WERI-Rb-1 (cell line): ENCODE data around the gene TSGA10IP.

Source experiments
- DNase-seq: peaks from one replicate; pipeline ENCODE4 v3.0.0-alpha.2; 2020
- H3K27ac ChIP-seq: fragments of 250-450 bp; sonication (Bioruptor Pico); 2 replicates; pipeline ENCODE4 v1.5.1; 2020; ENCODE audit warnings: mild to moderate bottlenecking, moderate library complexity
- H3K27me3 ChIP-seq: fragments of 250-450 bp; sonication (Bioruptor Pico); 2 replicates; pipeline ENCODE4 v1.5.1; 2021; ENCODE audit warnings: mild to moderate bottlenecking, low read depth, moderate library complexity; ENCODE audit not compliant: insufficient read depth, severe bottlenecking
- H3K36me3 ChIP-seq: fragments of 250-450 bp; sonication (Bioruptor Pico); 2 replicates; pipeline ENCODE4 v1.5.1; 2020; ENCODE audit warnings: mild to moderate bottlenecking, moderate library complexity
- H3K4me3 ChIP-seq: 2 replicates; pipeline ENCODE4 v1.5.1; 2011; ENCODE audit warnings: low read depth, mild to moderate bottlenecking, control low read depth, low read length
- H3K9me3 ChIP-seq: fragments of 250-450 bp; sonication (Bioruptor Pico); 2 replicates; pipeline ENCODE4 v1.5.1; 2021; ENCODE audit warnings: mild to moderate bottlenecking, moderate library complexity; ENCODE audit not compliant: severe bottlenecking
- CTCF ChIP-seq: IDR thresholded peaks from 2 replicates; pipeline ENCODE4 v1.5.1; 2011; ENCODE audit warnings: low read depth, mild to moderate bottlenecking, control low read depth, inconsistent platforms, low read length

Gene TSGA10IP

GRCh38 chr11:65961267-65962140 lies 16.2 kb downstream of the TSGA10IP start, which contains the start of gene SART1:
SART1 (plus strand) TSS chr11:65961734; CDS start chr11:65961781, 47 bp downstream.
- Histone ChIP-seq H3K4me3 (peak within 1 kb of the TSS; percentile 83), H3K27me3 (no peaks in the 10 kb centered on the region), H3K9me3 (no peaks in the 10 kb centered on the region), H3K27ac (peak within 1 kb of the TSS; percentile 89), H3K36me3 (peaks cover 29% of the 10 kb centered on the region)
- DNase-seq, result peak; percentile 98
- TF ChIP-seq CTCF, result no peak

- DNase-seq, result no peak
- no peaks in the 10 kb centered on the region for H3K27me3 ChIP-seq
- peak overlapping the region; percentile 89 for H3K27ac ChIP-seq
- no peaks in the 10 kb centered on the region for H3K9me3 ChIP-seq
- TF ChIP-seq CTCF, result no peak
- H3K4me3 ChIP-seq, result peak overlapping the region; percentile 83
- peaks cover 35% of the 10 kb centered on the region for H3K36me3 ChIP-seq
Observed at GRCh38 chr11:65962141-65962564, 16.9 kb downstream of the TSGA10IP start.

GRCh38 chr11:65964906-65965305 lies 19.6 kb downstream of the TSGA10IP start:
- Histone ChIP-seq H3K27me3 (no peaks in the 10 kb centered on the region), H3K4me3 (no peak overlapping the region), H3K9me3 (no peaks in the 10 kb centered on the region), H3K27ac (no peak overlapping the region), H3K36me3 (peaks cover 54% of the 10 kb centered on the region)
- DNase-seq, result no peak
- TF ChIP-seq CTCF, result no peak

- Histone ChIP-seq H3K27ac (no peak overlapping the region), H3K4me3 (no peak overlapping the region), H3K9me3 (no peaks in the 10 kb centered on the region), H3K36me3 (peaks cover 58% of the 10 kb centered on the region), H3K27me3 (no peaks in the 10 kb centered on the region)
- DNase-seq, result no peak
- no peak for TF ChIP-seq CTCF
Observed at GRCh38 chr11:65965986-65966762, 20.9 kb downstream of the TSGA10IP start.

GRCh38 chr11:65967329-65967934 lies 22.2 kb downstream of the TSGA10IP start:
- peaks cover 65% of the 10 kb centered on the region for H3K36me3 ChIP-seq
- no peak overlapping the region for H3K4me3 ChIP-seq
- H3K9me3 ChIP-seq, result no peaks in the 10 kb centered on the region
- no peak overlapping the region for H3K27ac ChIP-seq
- no peak for DNase-seq
- TF ChIP-seq CTCF, result no peak
- no peaks in the 10 kb centered on the region for H3K27me3 ChIP-seq
